Measurements from ENCODE around the gene NRXN3. TPM values are rescaled to one million over a fixed set of nuclear protein-coding genes. Genes with fewer than 3 reads are reported as not detected.

The NRXN3 gene
- total and polyA plus RNA-seq, 2 experiments from 2014 or later, result 1.0 to 1.8 TPM

DNA sequence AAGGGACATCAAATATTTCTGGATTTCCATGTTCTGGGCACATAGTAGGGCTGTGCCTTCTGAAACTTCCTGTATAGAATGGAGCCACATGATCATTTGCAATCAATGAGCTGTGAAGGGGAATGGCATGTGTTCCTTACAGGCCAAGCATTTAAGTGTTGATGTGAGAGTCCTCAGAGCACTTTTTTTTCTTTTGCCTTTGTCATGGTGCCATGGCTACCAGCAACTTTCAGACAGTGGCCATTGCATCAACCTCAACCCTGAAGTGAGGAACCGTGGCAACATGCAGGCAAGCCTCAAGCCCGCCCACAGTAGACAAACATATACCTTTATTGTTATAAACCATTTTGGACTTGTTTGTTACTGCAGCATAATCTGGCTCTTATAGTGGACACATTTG lies 948.1 kb downstream of the NRXN3 start:
- Histone ChIP-seq H4K20me1 (replicated peaks; ENCODE audit: insufficient read depth) (no peaks in the 10 kb centered on the region), H3K4me3 (no peak overlapping the region), H3K27ac (ENCODE audit: low read depth) (no peak overlapping the region), H3K79me2 (replicated peaks; ENCODE audit: insufficient read depth) (no peaks in the 10 kb centered on the region), H2AFZ (no peak overlapping the region), H3K9me2 (ENCODE audit: insufficient read depth) (no peaks in the 10 kb centered on the region), H3K4me2 (no peak overlapping the region), H3K36me3 (ENCODE audit: insufficient read depth) (no peaks in the 10 kb centered on the region), H3K4me1 (ENCODE audit: insufficient read depth) (no peaks in the 10 kb centered on the region), H3F3A (replicated peaks; ENCODE audit: low read depth) (no peaks in the 10 kb centered on the region), H3K27me3 (ENCODE audit: insufficient read depth) (no peaks in the 10 kb centered on the region)
- peaks cover 3% of the 10 kb centered on the region; the same call in 2 of the 3 replicates for H3K4me1 Mint-ChIP-seq
- no peaks in the 10 kb centered on the region for H3K36me3 Mint-ChIP-seq (ENCODE audit: low read depth)
- H3K4me3 Mint-ChIP-seq, result no peak overlapping the region
- no peaks in the 10 kb centered on the region for H3K9me3 Mint-ChIP-seq
- TF ChIP-seq, protein P1, sequence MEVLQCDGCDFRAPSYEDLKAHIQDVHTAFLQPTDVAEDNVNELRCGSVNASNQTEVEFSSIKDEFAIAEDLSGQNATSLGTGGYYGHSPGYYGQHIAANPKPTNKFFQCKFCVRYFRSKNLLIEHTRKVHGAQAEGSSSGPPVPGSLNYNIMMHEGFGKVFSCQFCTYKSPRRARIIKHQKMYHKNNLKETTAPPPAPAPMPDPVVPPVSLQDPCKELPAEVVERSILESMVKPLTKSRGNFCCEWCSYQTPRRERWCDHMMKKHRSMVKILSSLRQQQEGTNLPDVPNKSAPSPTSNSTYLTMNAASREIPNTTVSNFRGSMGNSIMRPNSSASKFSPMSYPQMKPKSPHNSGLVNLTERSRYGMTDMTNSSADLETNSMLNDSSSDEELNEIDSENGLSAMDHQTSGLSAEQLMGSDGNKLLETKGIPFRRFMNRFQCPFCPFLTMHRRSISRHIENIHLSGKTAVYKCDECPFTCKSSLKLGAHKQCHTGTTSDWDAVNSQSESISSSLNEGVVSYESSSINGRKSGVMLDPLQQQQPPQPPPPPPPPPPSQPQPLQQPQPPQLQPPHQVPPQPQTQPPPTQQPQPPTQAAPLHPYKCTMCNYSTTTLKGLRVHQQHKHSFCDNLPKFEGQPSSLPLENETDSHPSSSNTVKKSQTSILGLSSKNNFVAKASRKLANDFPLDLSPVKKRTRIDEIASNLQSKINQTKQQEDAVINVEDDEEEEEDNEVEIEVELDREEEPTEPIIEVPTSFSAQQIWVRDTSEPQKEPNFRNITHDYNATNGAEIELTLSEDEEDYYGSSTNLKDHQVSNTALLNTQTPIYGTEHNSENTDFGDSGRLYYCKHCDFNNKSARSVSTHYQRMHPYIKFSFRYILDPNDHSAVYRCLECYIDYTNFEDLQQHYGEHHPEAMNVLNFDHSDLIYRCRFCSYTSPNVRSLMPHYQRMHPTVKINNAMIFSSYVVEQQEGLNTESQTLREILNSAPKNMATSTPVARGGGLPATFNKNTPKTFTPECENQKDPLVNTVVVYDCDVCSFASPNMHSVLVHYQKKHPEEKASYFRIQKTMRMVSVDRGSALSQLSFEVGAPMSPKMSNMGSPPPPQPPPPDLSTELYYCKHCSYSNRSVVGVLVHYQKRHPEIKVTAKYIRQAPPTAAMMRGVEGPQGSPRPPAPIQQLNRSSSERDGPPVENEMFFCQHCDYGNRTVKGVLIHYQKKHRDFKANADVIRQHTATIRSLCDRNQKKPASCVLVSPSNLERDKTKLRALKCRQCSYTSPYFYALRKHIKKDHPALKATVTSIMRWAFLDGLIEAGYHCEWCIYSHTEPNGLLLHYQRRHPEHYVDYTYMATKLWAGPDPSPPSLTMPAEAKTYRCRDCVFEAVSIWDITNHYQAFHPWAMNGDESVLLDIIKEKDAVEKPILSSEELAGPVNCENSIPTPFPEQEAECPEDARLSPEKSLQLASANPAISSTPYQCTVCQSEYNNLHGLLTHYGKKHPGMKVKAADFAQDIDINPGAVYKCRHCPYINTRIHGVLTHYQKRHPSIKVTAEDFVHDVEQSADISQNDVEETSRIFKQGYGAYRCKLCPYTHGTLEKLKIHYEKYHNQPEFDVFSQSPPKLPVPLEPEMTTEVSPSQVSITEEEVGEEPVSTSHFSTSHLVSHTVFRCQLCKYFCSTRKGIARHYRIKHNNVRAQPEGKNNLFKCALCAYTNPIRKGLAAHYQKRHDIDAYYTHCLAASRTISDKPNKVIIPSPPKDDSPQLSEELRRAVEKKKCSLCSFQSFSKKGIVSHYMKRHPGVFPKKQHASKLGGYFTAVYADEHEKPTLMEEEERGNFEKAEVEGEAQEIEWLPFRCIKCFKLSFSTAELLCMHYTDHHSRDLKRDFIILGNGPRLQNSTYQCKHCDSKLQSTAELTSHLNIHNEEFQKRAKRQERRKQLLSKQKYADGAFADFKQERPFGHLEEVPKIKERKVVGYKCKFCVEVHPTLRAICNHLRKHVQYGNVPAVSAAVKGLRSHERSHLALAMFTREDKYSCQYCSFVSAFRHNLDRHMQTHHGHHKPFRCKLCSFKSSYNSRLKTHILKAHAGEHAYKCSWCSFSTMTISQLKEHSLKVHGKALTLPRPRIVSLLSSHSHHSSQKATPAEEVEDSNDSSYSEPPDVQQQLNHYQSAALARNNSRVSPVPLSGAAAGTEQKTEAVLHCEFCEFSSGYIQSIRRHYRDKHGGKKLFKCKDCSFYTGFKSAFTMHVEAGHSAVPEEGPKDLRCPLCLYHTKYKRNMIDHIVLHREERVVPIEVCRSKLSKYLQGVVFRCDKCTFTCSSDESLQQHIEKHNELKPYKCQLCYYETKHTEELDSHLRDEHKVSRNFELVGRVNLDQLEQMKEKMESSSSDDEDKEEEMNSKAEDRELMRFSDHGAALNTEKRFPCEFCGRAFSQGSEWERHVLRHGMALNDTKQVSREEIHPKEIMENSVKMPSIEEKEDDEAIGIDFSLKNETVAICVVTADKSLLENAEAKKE (CRISPR knock-in tag; IDR thresholded peaks at IDR 0.05), result no peak
- TF ChIP-seq, protein P2, sequence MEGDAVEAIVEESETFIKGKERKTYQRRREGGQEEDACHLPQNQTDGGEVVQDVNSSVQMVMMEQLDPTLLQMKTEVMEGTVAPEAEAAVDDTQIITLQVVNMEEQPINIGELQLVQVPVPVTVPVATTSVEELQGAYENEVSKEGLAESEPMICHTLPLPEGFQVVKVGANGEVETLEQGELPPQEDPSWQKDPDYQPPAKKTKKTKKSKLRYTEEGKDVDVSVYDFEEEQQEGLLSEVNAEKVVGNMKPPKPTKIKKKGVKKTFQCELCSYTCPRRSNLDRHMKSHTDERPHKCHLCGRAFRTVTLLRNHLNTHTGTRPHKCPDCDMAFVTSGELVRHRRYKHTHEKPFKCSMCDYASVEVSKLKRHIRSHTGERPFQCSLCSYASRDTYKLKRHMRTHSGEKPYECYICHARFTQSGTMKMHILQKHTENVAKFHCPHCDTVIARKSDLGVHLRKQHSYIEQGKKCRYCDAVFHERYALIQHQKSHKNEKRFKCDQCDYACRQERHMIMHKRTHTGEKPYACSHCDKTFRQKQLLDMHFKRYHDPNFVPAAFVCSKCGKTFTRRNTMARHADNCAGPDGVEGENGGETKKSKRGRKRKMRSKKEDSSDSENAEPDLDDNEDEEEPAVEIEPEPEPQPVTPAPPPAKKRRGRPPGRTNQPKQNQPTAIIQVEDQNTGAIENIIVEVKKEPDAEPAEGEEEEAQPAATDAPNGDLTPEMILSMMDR (conservative IDR thresholded peaks at IDR 0.05; ENCODE audit: low read depth in 2 of 2), result no peak
- TF ChIP-seq ZNF114 (CRISPR knock-in tag; IDR thresholded peaks at IDR 0.05) (no peak), JUNB (IDR thresholded peaks at IDR 0.05; ENCODE audit: unreplicated experiment) (no peak), POLR2AphosphoS5 (IDR thresholded peaks at IDR 0.05; ENCODE audit: low read depth) (no peak), REST (IDR thresholded peaks at IDR 0.05; ENCODE audit: unreplicated experiment) (no peak), EZH2phosphoT487 (IDR thresholded peaks at IDR 0.05; ENCODE audit: unreplicated experiment) (no peak)
- ATAC-seq (peak; percentile 45; the same call in 2 of the 3 replicates), DNase-seq (ENCODE audit: low spot score) (peak; percentile 3)
- no peak overlapping the region for H3K27ac Mint-ChIP-seq
- no peaks in the 10 kb centered on the region for H3K27me3 Mint-ChIP-seq (ENCODE audit: insufficient read depth, low read depth, poor library complexity)

All from GM23338 (cell line).